Activated CD4-positive, alpha-beta T cell treated with anti-CD3 and anti-CD28 coated beads, Interleukin-2, amount 10 ng/mL, durations not matched to agents 7 days and 5 days (primary cell): ENCODE results near the gene IL16. TPM values are rescaled to one million over a fixed set of nuclear protein-coding genes. Genes with fewer than 3 reads are reported as not detected.
"Not testable (repeated sequence)": the region's sequence is repeated elsewhere in the genome, so short reads cannot be mapped to it uniquely, and the experiment has no call there.

Experiments used
- CTCF ChIA-PET: fragments of 350-600 bp; sonication (Branson Sonifier 250); formaldehyde crosslinking; loops from one replicate; lab custom pipeline; 2021; ENCODE audit warnings: antibody characterized with exemption; lab: Charles Lee
- POLR2A ChIA-PET: fragments of 350-600 bp; sonication (Branson Sonifier 250); formaldehyde crosslinking; loops from one replicate; lab custom pipeline; 2021; ENCODE audit warnings: antibody characterized with exemption; lab: Charles Lee
- DNase-seq: peaks from one replicate; pipeline ENCODE4 v3.0.0-alpha.2; 2020
- H3K27ac Mint-ChIP-seq: one replicate; pipeline ENCODE4 v1.8.0; 2021; ENCODE audit warnings: mild to moderate bottlenecking, moderate library complexity, mixed read lengths
- H3K27me3 Mint-ChIP-seq: one replicate; pipeline ENCODE4 v1.8.0; 2021; ENCODE audit warnings: mixed read lengths
- H3K36me3 Mint-ChIP-seq: one replicate; pipeline ENCODE4 v1.8.0; 2021; ENCODE audit warnings: low read depth, mixed read lengths
- H3K4me1 Mint-ChIP-seq: one replicate; pipeline ENCODE4 v1.8.0; 2021; ENCODE audit warnings: mixed read lengths
- H3K4me3 Mint-ChIP-seq: one replicate; pipeline ENCODE4 v1.8.0; 2021; ENCODE audit warnings: mild to moderate bottlenecking, moderate library complexity, mixed read lengths
- H3K9me3 Mint-ChIP-seq: one replicate; pipeline ENCODE4 v1.8.0; 2021; ENCODE audit warnings: mixed read lengths
- total RNA-seq, 2 experiments: library from RNA; stranded (reverse); gene quantifications; one replicate each; pipeline ENCODE4 v1.2.3, GENCODE V29; 2021

Gene IL16
- total RNA-seq, 2 experiments from 2014 or later: 239 to 242 TPM

- no peaks in the 10 kb centered on the region for H3K36me3 Mint-ChIP-seq
- peaks cover 3% of the 10 kb centered on the region for H3K4me1 Mint-ChIP-seq
- no peak overlapping the region for H3K27ac Mint-ChIP-seq
- ChIA-PET CTCF (no interaction called here), POLR2A (no interaction called here)
- H3K4me3 Mint-ChIP-seq: no peak overlapping the region
- DNase-seq: no peak
- peaks cover 20% of the 10 kb centered on the region for H3K27me3 Mint-ChIP-seq
- H3K9me3 Mint-ChIP-seq: no peaks in the 10 kb centered on the region
These were observed 1.3 kb upstream of the IL16 start for GRCh38 chr15:81195339-81195864.

- ChIA-PET CTCF (no interaction called here), POLR2A (no interaction called here)
- Mint-ChIP-seq H3K4me1 (peaks cover 3% of the 10 kb centered on the region), H3K36me3 (no peaks in the 10 kb centered on the region), H3K27me3 (peaks cover 11% of the 10 kb centered on the region), H3K4me3 (no peak overlapping the region), H3K9me3 (no peaks in the 10 kb centered on the region), H3K27ac (no peak overlapping the region)
- DNase-seq: no peak
These were observed 564 bp downstream of the IL16 start for GRCh38 chr15:81197255-81197630.

- H3K9me3 Mint-ChIP-seq: no peaks in the 10 kb centered on the region
- no peaks in the 10 kb centered on the region for H3K36me3 Mint-ChIP-seq
- ChIA-PET CTCF (no interaction called here), POLR2A (no interaction called here)
- H3K4me1 Mint-ChIP-seq: peaks cover 3% of the 10 kb centered on the region
- H3K4me3 Mint-ChIP-seq: no peak overlapping the region
- peaks cover 8% of the 10 kb centered on the region for H3K27me3 Mint-ChIP-seq
- no peak for DNase-seq
- H3K27ac Mint-ChIP-seq: no peak overlapping the region
These were observed 1.1 kb downstream of the IL16 start for GRCh38 chr15:81197688-81198281.

- peaks cover 3% of the 10 kb centered on the region for H3K4me1 Mint-ChIP-seq
- ChIA-PET POLR2A (no interaction called here), CTCF (no interaction called here)
- H3K27me3 Mint-ChIP-seq: peaks cover 3% of the 10 kb centered on the region
- H3K4me3 Mint-ChIP-seq: no peak overlapping the region
- H3K36me3 Mint-ChIP-seq: no peaks in the 10 kb centered on the region
- no peak overlapping the region for H3K27ac Mint-ChIP-seq
- H3K9me3 Mint-ChIP-seq: no peaks in the 10 kb centered on the region
- DNase-seq: no peak
These were observed 2.5 kb downstream of the IL16 start for GRCh38 chr15:81199031-81199779.

GRCh38 chr15:81206018-81206417 is 9.3 kb downstream of the IL16 start:
- H3K4me1 Mint-ChIP-seq: no peaks in the 10 kb centered on the region
- peaks cover 2% of the 10 kb centered on the region for H3K9me3 Mint-ChIP-seq
- DNase-seq: no peak
- H3K27ac Mint-ChIP-seq: no peak overlapping the region
- no peaks in the 10 kb centered on the region for H3K36me3 Mint-ChIP-seq
- POLR2A ChIA-PET: no interaction called here
- CTCF ChIA-PET: no interaction called here
- no peak overlapping the region for H3K4me3 Mint-ChIP-seq
- peaks cover 13% of the 10 kb centered on the region for H3K27me3 Mint-ChIP-seq

- CTCF ChIA-PET: interaction anchor here (0.9 kb wide), 1 partner anchor 67 kb away, joined by 3 read pairs; no protein-coding TSS in a partner anchor
- H3K9me3 Mint-ChIP-seq, POLR2A ChIA-PET: not testable (repeated sequence)
These were observed 11.3 kb downstream of the IL16 start for GRCh38 chr15:81207987-81208386.

GRCh38 chr15:81209635-81210034 is 13.0 kb downstream of the IL16 start:
- POLR2A ChIA-PET: no interaction called here
- peaks cover 24% of the 10 kb centered on the region for H3K27me3 Mint-ChIP-seq
- peaks cover 2% of the 10 kb centered on the region for H3K9me3 Mint-ChIP-seq
- H3K4me1 Mint-ChIP-seq: no peaks in the 10 kb centered on the region
- no peaks in the 10 kb centered on the region for H3K36me3 Mint-ChIP-seq
- no peak for DNase-seq
- CTCF ChIA-PET: no interaction called here
- H3K4me3 Mint-ChIP-seq: no peak overlapping the region
- no peak overlapping the region for H3K27ac Mint-ChIP-seq

More at GRCh38 chr15:81207987-81208386, 11.3 kb downstream of the IL16 start:
- not testable (repeated sequence) for H3K27ac Mint-ChIP-seq, DNase-seq, H3K4me3 Mint-ChIP-seq, H3K4me1 Mint-ChIP-seq, H3K36me3 Mint-ChIP-seq
- H3K27me3 Mint-ChIP-seq: peaks cover 13% of the 10 kb centered on the region

GRCh38 chr15:81211376-81211775 is 14.7 kb downstream of the IL16 start:
- DNase-seq: no peak
- Mint-ChIP-seq H3K9me3 (peaks cover 4% of the 10 kb centered on the region), H3K4me1 (no peaks in the 10 kb centered on the region), H3K4me3 (no peak overlapping the region), H3K27ac (no peak overlapping the region), H3K27me3 (peaks cover 25% of the 10 kb centered on the region), H3K36me3 (no peaks in the 10 kb centered on the region)
- ChIA-PET CTCF (interaction anchor here (0.7 kb wide), 1 partner anchor 19 kb away, joined by 3 read pairs; no protein-coding TSS in a partner anchor), POLR2A (no interaction called here)

GRCh38 chr15:81213982-81214381 is 17.3 kb downstream of the IL16 start:
- Mint-ChIP-seq H3K27ac (no peak overlapping the region), H3K36me3 (no peaks in the 10 kb centered on the region), H3K27me3 (peaks cover 16% of the 10 kb centered on the region), H3K9me3 (peaks cover 3% of the 10 kb centered on the region), H3K4me3 (no peak overlapping the region), H3K4me1 (no peaks in the 10 kb centered on the region)
- DNase-seq: no peak
- ChIA-PET CTCF (no interaction called here), POLR2A (no interaction called here)

GRCh38 chr15:81215531-81215930 is 18.9 kb downstream of the IL16 start:
- Mint-ChIP-seq H3K4me1 (no peaks in the 10 kb centered on the region), H3K9me3 (peaks cover 2% of the 10 kb centered on the region), H3K27me3 (peaks cover 15% of the 10 kb centered on the region), H3K27ac (no peak overlapping the region), H3K4me3 (no peak overlapping the region), H3K36me3 (no peaks in the 10 kb centered on the region)
- CTCF ChIA-PET: no interaction called here
- DNase-seq: no peak
- POLR2A ChIA-PET: no interaction called here

- H3K9me3 Mint-ChIP-seq: peaks cover 2% of the 10 kb centered on the region
- DNase-seq: no peak
- H3K27me3 Mint-ChIP-seq: peaks cover 15% of the 10 kb centered on the region
- POLR2A ChIA-PET: no interaction called here
- CTCF ChIA-PET: no interaction called here
- H3K4me3 Mint-ChIP-seq: no peak overlapping the region
- no peak overlapping the region for H3K27ac Mint-ChIP-seq
- H3K4me1 Mint-ChIP-seq: no peaks in the 10 kb centered on the region
- no peaks in the 10 kb centered on the region for H3K36me3 Mint-ChIP-seq
These were observed 19.3 kb downstream of the IL16 start for GRCh38 chr15:81215983-81216382.

- ChIA-PET POLR2A (no interaction called here), CTCF (no interaction called here)
- Mint-ChIP-seq H3K27ac (no peak overlapping the region), H3K36me3 (no peaks in the 10 kb centered on the region), H3K27me3 (peaks cover 15% of the 10 kb centered on the region), H3K9me3 (peaks cover 2% of the 10 kb centered on the region), H3K4me3 (no peak overlapping the region), H3K4me1 (no peaks in the 10 kb centered on the region)
- DNase-seq: no peak
These were observed 19.7 kb downstream of the IL16 start for GRCh38 chr15:81216422-81216821.

- no peak overlapping the region for H3K27ac Mint-ChIP-seq
- H3K36me3 Mint-ChIP-seq: no peaks in the 10 kb centered on the region
- DNase-seq: no peak
- ChIA-PET POLR2A (no interaction called here), CTCF (interaction anchor here (0.7 kb wide), 1 partner anchor 67 kb away, joined by 4 read pairs; no protein-coding TSS in a partner anchor)
- peaks cover 2% of the 10 kb centered on the region for H3K4me1 Mint-ChIP-seq
- no peaks in the 10 kb centered on the region for H3K27me3 Mint-ChIP-seq
- no peaks in the 10 kb centered on the region for H3K9me3 Mint-ChIP-seq
- no peak overlapping the region for H3K4me3 Mint-ChIP-seq
These were observed 24.8 kb downstream of the IL16 start for GRCh38 chr15:81221449-81221848.
